Sciatic nerve (tissue), 2 donors: ENCODE data around the gene PKP3. TPM values are rescaled to one million over a fixed set of nuclear protein-coding genes. Genes with fewer than 3 reads are reported as not detected.
"Not testable (repeated sequence)": the region's sequence is repeated elsewhere in the genome, so short reads cannot be mapped to it uniquely, and the experiment has no call there.

Experiments used
- ATAC-seq: fragments of 200-7000 bp; cut with Tn5 transposase; one replicate; pipeline ENCODE4 v1.9.1; 2020; ENCODE audit warnings: mild to moderate bottlenecking, moderate library complexity
- DNase-seq: peaks from one replicate; pipeline ENCODE4 v3.0.0-alpha.2; 2020; ENCODE audit warnings: low spot score
- intact Hi-C: fragments of 100-400 bp; cut with DNase I; formaldehyde crosslinking; loops from one replicate; pipeline ENCODE4 v1.14.2; 2022
- total RNA-seq: library from RNA; stranded (reverse); fragmentation: NEBNext Ultra II Directional; extraction: Animal tissue kit (Norgen Biotek cat#: 25700); gene quantifications from one replicate; pipeline ENCODE4 v1.2.1, GENCODE V29; 2021
- donor health status: DM: no; HTN: no; CAD: no.
- donor health status: DM: no; HTN: no; CAD: no.

Gene PKP3
- total RNA-seq, 1 donor from 2014 or later, result 0.49 TPM

DNA sequence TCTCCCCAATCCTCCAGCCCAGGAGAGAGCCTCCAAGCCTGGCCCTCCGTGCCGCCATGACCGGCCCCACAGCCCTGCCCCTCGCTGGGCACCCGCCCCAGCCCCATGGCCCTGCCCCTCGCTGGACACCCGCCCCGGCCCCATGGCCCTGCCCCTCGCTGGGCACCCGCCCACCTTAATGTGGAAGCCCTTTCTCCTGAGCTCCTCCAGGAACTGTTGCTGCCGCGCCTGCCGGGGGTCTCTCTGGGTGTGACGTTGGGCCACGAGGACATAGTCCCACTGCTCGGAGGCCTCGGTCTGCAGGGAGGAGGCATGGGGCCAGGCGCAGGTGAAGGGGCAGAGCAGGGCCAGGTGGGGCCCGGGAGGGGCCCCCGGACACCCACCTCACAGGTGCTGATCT lies 39.6 kb downstream of the PKP3 start:
- ATAC-seq (no peak), DNase-seq (no peak)
- intact Hi-C loops, result loop anchor here (5.0 kb wide), 1 partner anchor 474 kb away; no protein-coding TSS in a partner anchor

DNA sequence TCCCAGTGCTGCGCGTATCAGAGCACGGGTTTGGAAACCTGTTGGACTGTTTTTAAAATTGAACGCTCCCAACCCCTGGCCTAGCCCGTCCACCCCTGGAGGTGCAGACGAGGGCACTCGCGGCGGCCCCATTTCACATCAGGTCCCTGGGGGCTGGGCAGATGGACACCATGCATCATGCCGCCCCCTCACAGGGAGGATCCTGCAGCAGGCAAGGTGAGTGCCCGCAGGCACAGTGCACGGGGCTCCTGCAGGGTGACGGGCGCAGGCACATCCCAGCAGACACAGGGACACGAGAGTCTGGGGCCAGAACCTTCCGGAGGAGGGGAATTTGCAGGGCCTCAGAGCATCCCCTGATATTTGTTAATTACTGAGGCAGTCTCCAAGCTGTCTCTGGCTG lies 40.5 kb downstream of the PKP3 start:
- intact Hi-C loops, result loop anchor here (5.0 kb wide), 1 partner anchor 473 kb away; no protein-coding TSS in a partner anchor
- no peak for DNase-seq
- ATAC-seq, result no peak

DNA sequence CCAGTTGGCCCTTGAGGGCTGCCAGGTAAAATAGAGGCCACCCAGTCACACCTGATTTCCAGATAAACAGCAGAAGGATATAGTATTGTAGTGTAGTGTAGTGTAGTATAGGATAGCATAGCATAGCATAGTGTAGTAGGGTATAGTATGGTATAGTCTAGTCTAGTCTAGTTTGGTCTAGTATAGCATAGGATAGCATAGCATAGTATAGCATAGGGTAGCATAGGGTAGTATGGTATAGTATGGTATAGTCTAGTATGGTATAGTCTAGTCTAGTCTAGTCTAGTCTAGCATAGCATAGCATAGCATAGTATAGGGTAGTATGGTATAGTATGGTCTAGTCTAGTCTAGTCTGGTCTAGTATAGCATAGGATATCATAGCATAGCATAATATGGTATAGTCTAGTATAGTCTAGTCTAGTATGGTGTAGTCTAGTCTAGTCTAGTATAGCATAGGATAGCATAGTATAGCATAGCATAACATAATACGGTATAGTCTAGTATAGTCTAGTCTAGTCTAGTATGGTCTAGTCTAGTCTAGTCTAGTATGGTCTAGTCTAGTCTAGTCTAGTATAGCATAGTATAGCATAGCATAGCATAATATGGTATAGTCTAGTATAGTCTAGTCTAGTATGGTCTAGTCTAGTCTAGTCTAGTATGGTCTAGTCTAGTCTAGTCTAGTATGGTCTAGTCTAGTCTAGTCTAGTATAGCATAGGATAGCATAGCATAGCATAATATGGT lies 41.2 kb downstream of the PKP3 start:
- intact Hi-C loops, result loop anchor here (5.0 kb wide), 1 partner anchor 472 kb away; no protein-coding TSS in a partner anchor
- ATAC-seq, DNase-seq: not testable (repeated sequence)

DNA sequence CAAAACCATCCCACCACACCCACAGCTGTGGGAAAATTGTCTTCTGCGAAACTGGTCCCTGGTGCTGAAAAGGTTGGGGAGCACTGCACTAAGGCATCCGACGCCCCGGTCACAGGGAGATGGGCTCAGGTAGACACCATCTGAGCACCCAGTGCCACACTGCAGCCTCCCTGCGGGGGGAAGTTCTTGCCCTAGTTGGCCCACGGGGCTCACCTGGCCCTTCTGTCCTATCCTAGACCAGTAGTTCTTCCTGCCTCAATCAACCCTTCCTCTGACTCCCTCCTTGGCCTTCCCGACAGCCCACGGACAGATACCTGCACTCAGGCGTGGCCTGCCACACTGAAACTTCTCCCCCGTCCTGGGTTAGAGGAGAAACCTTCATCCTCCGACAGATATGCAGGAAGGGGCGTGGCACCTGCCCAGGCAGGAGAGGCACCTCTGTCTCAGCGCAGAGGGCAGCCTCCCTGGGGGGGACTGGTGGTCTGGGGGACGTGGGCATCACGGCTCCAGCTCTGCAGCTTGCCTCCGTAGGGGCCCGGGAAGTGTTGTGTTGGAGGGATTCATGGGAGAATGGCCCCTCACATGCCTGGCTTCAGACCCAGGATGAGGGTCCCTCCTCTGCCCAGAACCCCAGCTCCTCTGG lies 43.3 kb downstream of the PKP3 start:
- DNase-seq (no peak), ATAC-seq (no peak)
- intact Hi-C loops, result no loop called here

DNA sequence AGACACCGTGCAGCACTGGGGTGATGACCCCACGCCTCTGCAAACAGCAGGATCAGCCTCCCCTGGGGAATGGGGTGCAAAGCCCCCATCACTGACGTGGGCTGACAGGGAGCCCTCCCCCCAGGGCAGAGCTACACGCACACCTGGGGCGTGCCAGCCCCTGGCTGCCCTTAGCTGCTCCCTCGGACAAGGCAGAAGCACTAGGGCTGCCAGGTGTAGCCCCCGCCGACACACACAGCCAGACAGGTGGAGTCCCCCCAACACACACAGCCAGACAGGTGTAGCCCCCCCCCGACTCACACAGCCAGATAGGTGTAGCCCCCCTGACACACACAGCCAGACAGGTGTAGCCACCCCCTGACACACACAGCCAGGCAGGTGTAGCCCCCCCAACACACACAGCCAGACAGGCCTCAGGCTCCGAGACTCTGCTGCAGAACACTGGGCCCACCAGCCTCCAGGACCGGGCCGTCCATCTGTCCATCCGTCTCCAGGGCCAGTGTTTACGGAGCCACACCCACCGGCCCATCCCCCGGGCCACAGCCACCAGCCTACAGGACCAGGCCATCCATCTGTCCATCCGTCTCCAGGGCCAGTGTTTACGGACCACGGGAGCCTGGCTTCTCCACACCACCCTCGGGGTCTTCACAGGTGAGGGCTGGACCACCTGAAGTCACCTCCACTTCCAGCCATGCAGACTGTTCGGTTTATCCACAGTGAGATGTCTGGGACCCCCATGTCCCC lies 44.3 kb downstream of the PKP3 start:
- ATAC-seq, result no peak

DNA sequence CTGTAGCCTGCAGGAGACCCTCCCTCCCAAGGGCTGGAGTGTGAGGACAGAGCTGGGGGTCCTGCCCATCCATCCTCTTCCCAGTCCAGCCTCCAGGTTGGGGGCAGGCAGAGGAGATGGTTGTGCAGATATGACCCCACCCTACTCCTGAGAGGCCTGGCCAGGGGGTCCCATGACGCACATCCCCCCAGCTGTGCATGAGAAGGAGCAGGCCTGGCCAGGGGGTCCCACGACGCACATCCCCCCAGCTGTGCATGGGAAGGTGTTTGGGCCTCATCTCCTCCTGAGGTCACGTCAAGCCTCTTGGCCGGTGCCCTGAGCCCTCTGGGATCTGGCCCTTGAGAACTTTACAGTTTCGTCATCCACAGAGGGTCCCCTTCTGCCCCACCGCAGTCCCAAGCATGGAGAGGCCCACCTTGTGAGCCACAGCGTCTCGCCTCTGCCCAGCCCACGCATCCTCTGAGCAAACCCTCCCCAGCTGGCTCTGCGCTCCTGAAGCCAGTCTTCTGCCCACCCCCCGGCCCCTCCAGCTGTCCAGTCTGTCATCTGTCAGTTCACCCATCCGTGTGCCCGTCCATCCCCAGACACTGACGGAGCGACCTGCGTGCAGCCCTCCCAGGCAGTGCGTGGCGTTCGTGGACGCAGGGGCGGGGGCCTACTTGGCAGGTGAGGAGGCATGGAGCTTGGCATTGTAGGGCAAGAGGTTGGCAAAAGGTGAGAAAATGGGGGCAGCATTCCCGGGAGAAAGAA lies 45.5 kb downstream of the PKP3 start:
- DNase-seq (no peak), ATAC-seq (no peak)
- intact Hi-C loops, result no loop called here

More for the DNA sequence above, 44.3 kb downstream of the PKP3 start:
- intact Hi-C loops, result no loop called here
- DNase-seq, result no peak

DNA sequence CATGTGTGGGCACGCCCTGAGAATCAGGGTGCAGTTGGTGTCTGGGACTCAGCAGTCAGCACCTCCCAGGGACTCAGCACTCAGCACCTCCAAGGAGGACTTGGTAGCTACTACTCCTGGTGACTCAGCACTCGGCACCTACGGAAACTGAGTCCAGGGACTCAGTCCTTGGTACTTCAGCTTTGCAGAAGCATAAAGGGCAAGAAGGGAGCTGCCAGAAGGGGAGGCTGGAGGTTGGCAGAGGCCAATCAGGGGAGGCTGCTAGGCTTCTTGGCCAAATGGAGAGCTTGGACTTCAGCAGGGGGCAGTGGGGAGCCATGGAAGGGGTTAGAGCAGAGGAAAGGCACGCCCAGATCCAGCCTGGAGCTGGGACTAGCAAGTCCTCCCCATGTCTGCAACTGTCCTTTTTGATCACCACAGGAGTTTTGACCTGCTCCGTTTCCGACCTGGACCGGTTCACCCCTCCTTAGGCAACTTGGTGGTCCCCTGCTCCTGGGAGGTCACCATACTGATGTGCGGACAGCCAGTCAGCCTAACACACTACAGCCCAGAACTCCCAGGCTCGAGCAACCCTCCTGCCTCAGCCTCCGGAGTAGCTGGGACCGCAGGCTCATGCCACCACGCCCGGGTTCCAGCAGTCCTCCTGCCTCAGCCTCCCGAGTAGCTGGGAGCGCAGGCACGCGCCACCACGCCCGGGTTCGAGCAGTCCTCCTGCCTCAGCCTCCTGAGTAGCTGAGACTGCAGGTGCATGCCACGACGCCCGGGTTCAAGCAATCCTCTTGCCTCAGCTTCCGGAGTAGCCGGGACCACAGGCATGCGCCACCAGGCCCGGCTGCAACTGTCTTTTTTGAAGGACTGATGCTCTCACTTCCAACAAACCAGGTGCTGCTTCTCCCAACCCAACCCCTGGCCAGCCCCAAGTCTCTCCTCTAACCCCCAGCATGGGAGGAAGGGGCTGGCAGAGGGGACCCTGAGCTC lies 46.3 kb downstream of the PKP3 start:
- DNase-seq (no peak), ATAC-seq (no peak)
- intact Hi-C loops, result no loop called here

DNA sequence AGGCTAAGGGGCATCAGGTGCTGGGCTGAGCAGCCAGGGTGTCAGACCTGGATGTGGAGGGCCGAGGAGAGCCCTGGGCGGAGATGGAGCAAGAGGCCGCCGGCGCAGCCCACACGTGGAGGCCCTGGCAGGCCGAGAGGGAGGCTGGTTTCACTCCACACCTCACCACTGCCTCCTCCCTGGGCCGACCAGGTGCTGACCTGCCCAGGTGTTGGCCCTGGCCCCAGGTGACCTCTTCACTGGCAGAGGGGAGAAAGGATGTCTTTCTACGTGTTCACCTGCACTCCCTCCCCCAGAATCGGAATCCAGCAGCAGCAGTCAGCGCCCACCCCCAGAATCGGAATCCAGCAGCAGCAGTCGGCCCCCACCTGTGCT lies 47.0 kb downstream of the PKP3 start:
- no peak for DNase-seq
- intact Hi-C loops, result no loop called here
- ATAC-seq, result no peak

DNA sequence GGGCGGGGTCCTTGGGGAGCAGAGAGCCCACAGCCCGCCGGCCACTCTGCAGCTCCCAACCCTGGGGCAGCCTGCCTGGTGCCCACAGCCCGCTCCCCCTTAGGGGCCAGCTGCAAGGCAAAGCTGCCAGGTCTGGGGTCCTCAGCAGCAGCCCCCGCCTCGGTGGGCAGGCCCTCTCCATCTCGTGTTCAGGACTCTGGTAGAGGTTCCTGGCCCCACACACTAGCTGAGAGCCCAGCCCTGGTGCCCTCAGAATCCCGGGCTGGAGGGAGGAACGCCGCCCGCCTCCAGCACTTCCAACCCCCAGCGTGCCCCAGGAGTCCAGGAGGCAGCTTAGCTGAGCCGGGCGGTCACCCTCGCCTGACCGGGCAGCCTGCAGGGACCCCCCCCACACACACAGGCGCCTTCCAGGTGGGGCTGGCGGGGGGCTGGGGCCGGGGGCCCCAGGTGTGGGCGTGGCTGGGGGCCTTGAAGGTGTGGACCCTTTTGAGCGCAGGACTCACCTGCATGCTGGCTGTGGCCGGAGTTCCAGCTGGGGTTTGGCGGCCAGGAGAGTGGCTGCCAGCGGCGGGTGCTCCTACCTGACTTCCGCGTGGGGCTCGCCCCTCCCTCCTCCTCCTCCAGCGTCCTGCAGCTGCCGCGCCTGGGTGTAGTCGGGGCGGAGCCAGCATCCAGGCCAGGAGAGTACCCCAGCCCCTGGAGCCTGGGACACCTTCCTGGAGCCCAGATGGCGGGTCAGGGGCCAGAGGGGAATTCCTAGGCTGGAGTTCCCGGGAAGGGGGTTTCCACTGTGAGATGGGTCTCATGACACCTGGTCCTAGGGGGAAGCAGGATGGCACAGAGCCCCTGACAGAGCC lies 47.6 kb downstream of the PKP3 start, which contains the start of gene ANO9:
ANO9 (minus strand) TSS at position 594 of the 857 bp plus-strand sequence; CDS start at position 509, 85 bp downstream.
- no peak for DNase-seq
- intact Hi-C loops, result no loop called here

DNA sequence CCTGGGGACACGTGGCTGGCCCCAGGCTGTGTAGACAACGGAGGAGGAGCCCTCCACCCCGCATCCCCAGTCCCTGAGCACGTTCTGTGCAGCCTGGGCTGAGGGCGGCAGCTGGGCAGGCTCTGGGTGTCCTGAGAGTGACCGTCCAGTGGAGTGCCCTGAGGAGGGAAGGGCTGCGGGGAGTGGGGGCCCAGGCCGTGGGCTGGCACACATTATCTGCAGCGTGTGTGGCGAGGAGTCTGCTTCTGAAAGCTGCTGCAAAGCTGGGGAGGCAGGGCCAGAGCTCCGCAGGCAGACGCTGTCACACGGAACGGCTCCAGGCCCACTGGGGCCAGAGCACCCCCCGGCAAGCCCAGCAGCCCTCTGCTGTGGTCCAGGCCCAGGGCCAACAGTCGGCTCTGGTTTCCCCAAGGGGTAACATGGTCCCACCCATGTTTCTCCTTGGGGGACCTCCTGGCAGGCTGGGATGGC lies 48.6 kb downstream of the PKP3 start:
- intact Hi-C loops, result no loop called here
- ATAC-seq (no peak), DNase-seq (no peak)

More for the DNA sequence above, 47.6 kb downstream of the PKP3 start, which contains the start of gene ANO9:
- no peak for ATAC-seq

DNA sequence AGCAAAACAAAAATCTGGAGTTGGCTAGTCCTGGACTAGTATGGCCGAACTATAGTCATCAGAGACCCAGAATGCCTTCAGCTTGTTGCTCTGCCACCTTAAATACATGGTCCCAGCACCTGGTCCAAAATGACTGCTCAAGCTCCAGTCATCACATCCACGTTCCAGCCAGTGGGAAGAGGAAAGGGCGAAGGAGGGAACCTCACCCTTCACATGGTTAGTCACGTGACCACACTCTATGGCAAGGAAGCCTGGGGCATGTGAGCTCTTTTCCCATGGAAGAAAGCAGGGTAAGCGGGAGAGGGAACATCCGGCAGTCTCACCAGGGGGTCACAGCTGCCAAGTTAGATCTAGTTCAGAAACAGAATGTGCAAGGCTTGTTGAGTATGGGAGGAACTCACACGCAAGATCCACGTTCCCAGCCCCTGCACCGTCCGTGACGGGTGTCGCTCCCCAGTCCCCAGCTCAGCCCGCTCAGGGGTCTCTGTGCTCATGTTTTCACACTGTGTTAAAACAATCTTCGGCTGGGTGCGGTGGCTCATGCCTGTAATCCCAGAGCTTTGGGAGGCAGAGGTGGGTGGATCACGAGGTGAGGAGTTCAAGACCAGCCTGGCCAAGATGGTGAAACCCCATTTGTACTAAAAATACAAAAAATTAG lies 49.7 kb downstream of the PKP3 start:
- no peak for DNase-seq
- no peak for ATAC-seq
- intact Hi-C loops, result no loop called here

DNA sequence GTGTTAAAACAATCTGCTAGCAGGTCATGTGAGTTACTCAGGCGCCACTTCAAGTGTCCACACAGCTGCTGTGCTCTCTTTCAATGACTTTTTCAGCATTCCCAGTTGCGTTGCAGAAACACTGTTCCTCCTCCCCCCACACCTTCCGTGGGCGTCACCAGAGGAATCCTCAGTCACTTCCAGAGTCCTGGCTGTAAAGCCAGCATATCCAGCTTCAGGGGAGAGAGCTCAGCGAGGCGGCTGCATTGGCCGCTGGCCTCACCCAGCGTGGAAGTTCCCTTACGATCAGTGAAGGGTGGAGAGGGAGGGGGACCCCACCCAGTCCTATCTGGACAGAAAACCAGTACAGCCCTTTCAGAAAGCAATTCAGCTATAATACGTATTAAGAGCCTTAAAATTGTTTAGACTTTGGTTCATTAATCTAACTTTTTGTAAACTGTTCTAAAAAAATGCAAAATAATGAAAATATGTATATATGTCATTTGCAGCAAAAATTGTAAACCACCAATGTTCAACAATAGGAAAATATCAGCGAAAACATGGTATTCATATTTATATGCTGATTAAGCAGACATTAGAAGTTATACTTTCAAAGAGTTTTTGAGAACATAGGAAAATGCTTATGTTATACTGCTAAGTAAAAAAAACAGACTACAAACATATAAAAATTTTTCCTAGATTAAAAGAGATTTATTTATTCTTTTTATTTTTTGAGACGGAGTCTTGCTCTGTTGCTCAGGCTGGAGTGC lies 50.6 kb downstream of the PKP3 start:
- ATAC-seq, result no peak
- intact Hi-C loops, result no loop called here
- DNase-seq, result no peak

DNA sequence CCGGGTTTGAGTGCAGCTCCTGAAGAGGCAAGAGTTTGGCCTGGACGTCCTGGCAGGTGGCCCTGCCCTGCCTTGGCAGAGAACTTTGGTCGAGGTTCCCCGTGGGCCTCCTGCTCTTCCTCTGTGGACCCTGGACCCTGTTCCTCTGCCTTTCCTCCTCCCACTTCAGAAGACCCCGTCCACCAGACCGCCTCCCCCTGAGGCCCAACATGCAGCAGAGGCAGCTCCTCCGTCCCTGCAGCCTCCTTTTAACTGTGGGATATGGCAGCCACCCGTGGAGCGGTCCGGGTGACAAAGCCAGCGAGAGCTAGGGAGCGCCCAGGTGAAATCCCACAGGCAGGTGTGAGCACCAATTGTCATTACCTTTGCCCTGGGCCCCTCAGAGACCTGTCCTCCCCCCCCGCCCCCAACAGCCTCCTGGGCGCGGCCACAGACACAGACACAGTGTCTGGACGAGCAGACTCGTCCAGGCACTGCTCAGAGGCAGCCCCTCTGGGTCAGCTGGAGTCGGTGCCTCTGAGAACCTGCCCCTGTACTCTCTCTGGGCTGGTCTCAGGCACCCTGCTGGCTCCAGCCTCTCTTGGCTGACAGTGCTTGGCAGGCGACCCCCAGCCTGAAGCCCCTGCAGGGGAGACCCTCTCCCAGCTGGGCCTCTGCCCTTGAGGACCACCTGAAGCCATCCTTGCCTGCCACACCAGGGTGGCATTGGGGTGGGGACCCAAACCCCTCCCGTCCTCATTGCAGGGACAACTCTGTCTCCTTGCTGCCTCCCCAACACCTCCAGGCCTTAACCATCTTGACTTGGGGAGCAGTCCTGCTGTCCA lies 52.0 kb downstream of the PKP3 start:
- no peak for ATAC-seq
- DNase-seq, result no peak
- intact Hi-C loops, result no loop called here

DNA sequence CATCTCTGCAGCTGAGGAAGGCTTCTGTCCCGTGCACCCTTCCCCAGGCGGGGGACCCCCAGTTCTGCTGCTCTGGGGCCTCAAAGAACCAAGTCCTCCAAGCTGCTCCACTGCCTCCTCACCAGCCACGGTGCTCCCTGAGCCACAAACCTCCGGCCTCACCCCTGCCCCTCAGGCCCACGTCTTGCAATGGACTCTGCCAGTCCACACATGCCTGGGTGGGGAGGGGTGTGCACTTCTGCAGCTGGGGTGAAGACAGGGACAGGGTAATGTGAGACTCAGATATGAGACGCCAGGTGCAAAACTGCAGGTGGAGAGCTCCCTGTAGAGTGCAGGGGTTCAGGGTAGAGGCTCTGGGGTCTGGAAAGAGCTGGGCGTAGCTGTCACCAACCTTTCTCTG lies 52.9 kb downstream of the PKP3 start:
- ATAC-seq (no peak), DNase-seq (no peak)
- intact Hi-C loops, result no loop called here
